Measurements from ENCODE around the gene GALR2. TPM values are rescaled to one million over a fixed set of nuclear protein-coding genes. Genes with fewer than 3 reads are reported as not detected.

Gene GALR2
- total RNA-seq, 1 donor from 2014 or later, result 3.3 TPM

DNA sequence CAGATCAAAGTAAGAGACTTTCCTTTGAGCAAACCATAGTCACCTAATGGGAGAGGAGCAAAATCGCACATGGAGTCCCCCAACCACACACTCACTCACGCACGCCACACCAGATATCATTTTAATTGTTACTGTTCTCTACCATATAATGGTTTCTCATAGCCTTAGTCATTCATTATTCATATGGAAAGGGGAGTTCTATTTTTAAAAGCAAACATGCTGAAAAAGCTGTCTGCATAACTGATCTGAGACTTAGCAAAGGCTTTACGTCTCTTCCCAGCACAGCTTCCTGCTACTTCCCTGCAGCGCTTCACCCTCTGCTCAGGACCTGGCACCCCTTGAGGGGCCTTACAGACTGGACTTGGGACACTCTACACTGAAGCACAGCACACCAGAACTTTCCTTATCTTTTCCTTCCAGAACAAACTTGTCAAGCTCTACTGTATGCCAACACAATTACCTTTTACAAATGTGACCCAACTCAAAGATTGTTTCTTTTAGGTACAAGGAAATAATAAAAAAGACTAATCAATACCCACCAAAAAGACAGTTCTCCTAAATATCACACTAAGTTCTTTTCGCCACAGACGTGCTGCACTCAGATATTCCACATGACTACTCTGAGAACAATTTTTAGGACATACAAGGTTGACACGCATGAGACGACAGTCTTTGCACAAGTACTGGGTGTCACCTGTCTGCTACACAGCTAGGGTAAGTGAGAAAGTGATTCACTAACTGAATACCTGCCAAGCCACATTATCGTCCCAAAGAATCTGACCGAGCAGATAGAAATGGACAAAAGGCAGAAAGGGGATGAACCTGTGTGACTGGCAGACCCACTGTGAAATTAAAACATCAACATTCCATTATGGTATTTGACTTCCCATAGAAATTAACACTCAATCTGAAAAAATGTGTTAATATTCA lies 23.8 kb upstream of the GALR2 start:
- Mint-ChIP-seq H3K4me1 (ENCODE audit: low read depth, unreplicated experiment) (peaks cover 2% of the 10 kb centered on the region), H3K4me3 (ENCODE audit: unreplicated experiment) (no peak overlapping the region), H3K36me3 (ENCODE audit: unreplicated experiment) (no peaks in the 10 kb centered on the region), H3K27me3 (ENCODE audit: unreplicated experiment) (peaks cover 2% of the 10 kb centered on the region), H3K27ac (ENCODE audit: unreplicated experiment) (no peak overlapping the region), H3K9me3 (ENCODE audit: unreplicated experiment) (no peaks in the 10 kb centered on the region)
- TF ChIP-seq, protein P1, sequence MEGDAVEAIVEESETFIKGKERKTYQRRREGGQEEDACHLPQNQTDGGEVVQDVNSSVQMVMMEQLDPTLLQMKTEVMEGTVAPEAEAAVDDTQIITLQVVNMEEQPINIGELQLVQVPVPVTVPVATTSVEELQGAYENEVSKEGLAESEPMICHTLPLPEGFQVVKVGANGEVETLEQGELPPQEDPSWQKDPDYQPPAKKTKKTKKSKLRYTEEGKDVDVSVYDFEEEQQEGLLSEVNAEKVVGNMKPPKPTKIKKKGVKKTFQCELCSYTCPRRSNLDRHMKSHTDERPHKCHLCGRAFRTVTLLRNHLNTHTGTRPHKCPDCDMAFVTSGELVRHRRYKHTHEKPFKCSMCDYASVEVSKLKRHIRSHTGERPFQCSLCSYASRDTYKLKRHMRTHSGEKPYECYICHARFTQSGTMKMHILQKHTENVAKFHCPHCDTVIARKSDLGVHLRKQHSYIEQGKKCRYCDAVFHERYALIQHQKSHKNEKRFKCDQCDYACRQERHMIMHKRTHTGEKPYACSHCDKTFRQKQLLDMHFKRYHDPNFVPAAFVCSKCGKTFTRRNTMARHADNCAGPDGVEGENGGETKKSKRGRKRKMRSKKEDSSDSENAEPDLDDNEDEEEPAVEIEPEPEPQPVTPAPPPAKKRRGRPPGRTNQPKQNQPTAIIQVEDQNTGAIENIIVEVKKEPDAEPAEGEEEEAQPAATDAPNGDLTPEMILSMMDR (IDR thresholded peaks at IDR 0.05; ENCODE audit: partially characterized antibody, unreplicated experiment), result no peak
- DNase-seq, result no peak

DNA sequence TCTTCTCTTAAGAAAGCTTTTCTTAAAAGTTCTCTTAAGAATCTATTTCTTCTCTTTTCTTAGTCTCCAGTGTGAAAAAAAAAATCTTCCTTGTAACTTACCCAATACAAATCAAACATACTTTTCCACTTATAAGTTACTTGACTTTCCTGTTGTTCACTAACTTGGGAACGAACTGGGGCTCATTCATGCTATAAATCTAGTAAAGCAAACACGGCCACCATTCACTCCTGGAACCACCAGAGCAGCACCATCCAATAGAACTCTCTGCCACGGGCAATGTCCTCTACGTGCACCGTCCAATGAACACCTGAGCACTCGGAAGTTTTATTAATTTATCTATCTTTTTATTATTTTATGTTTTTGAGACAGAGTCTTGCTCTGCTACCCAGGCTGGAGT lies 23.0 kb upstream of the GALR2 start:
- DNase-seq, result no peak
- Mint-ChIP-seq H3K27ac (ENCODE audit: unreplicated experiment) (no peak overlapping the region), H3K4me3 (ENCODE audit: unreplicated experiment) (no peak overlapping the region), H3K27me3 (ENCODE audit: unreplicated experiment) (no peaks in the 10 kb centered on the region), H3K36me3 (ENCODE audit: unreplicated experiment) (no peaks in the 10 kb centered on the region), H3K9me3 (ENCODE audit: unreplicated experiment) (no peaks in the 10 kb centered on the region), H3K4me1 (ENCODE audit: low read depth, unreplicated experiment) (peaks cover 2% of the 10 kb centered on the region)
- TF ChIP-seq, protein P1 (IDR thresholded peaks at IDR 0.05; ENCODE audit: partially characterized antibody, unreplicated experiment), result no peak

DNA sequence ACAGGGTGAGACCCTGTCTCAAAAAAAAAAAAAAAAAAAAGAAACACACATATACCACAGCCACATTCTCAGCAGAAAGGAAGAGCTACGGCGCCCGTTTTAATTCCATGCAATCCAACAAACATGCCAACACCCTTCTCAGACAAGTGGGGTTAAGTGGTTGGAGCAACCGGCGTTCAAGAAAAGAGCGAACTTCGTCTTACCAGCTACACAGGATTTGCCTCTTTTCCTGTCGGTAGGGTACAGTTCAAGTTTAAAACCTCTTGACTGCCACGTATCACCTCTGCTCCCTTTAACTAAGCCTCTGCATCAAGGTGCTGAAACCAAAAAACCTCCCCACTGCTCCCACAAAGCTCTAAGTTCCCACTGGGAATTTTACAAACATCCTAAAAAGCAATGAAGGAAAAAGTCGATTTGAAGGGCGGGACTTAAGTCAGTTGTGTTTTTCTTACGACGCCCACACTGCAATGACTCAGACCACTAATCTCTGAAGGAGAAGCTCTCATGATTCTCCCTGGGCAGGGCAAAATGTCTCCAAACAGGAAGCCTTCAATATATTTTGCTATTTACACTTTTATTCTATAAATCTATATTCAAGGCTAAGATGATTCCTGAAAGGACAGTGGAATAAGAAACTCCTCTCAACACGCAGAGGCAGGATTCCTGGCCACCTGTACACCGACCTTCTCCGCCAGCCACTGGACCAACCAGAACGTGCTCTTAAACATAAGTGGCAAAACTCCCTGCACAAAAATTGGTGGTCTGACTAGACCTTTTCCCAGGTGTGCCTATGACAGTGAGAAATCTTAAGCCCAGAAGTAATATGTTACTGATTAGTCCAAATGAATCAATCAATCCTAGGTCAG lies 21.1 kb upstream of the GALR2 start:
- H3K27ac Mint-ChIP-seq (ENCODE audit: unreplicated experiment), result no peak overlapping the region
- TF ChIP-seq, protein P1 (IDR thresholded peaks at IDR 0.05; ENCODE audit: partially characterized antibody, unreplicated experiment), result no peak
- H3K9me3 Mint-ChIP-seq (ENCODE audit: unreplicated experiment), result no peaks in the 10 kb centered on the region
- no peaks in the 10 kb centered on the region for H3K36me3 Mint-ChIP-seq (ENCODE audit: unreplicated experiment)
- H3K4me1 Mint-ChIP-seq (ENCODE audit: low read depth, unreplicated experiment), result peaks cover 2% of the 10 kb centered on the region
- H3K4me3 Mint-ChIP-seq (ENCODE audit: unreplicated experiment), result no peak overlapping the region
- no peaks in the 10 kb centered on the region for H3K27me3 Mint-ChIP-seq (ENCODE audit: unreplicated experiment)
- DNase-seq, result no peak

DNA sequence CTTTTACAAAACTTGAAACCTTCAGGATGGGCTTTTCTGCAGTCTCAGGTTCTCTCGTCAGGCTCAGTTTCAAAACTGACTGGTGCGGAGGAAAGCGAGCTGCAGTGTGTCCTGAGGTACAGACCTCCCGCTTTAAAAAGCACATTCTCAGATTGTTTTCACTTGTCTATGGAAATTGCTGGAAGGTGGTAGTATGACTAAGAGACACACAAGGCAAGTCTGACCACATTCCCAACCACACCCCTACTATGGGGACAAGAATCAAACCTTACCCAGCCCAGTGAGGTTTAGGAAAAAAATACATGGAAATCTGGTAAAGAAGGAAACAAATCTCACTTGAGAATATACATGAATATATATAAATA lies 20.5 kb upstream of the GALR2 start:
- Mint-ChIP-seq H3K36me3 (ENCODE audit: unreplicated experiment) (no peaks in the 10 kb centered on the region), H3K27ac (ENCODE audit: unreplicated experiment) (no peak overlapping the region)

More for the DNA sequence above, 20.5 kb upstream of the GALR2 start:
- DNase-seq, result no peak
- no peak overlapping the region for H3K4me3 Mint-ChIP-seq (ENCODE audit: unreplicated experiment)
- H3K9me3 Mint-ChIP-seq (ENCODE audit: unreplicated experiment), result no peaks in the 10 kb centered on the region
- no peaks in the 10 kb centered on the region for H3K27me3 Mint-ChIP-seq (ENCODE audit: unreplicated experiment)
- TF ChIP-seq, protein P1 (IDR thresholded peaks at IDR 0.05; ENCODE audit: partially characterized antibody, unreplicated experiment), result no peak
- H3K4me1 Mint-ChIP-seq (ENCODE audit: low read depth, unreplicated experiment), result peaks cover 2% of the 10 kb centered on the region
